GM23338 (cell line): ENCODE results near the gene CLASP2. TPM values are rescaled to one million over a fixed set of nuclear protein-coding genes. Genes with fewer than 3 reads are reported as not detected.

ENCODE experiments used
- ATAC-seq: fragments of 200-7000 bp; cut with Tn5 transposase; 3 replicates; pipeline ENCODE4 v1.9.1; 2020
- DNase-seq: peaks from one replicate; pipeline ENCODE4 v3.0.0-alpha.2; 2015; ENCODE audit warnings: low spot score
- H2AFZ ChIP-seq: fragments of 200-600 bp; sonication (generic); 2 replicates; pipeline ENCODE4 v1.8.0; 2016; ENCODE audit warnings: antibody characterized with exemption, mild to moderate bottlenecking, moderate library complexity
- H3F3A ChIP-seq: fragments of 200-600 bp; sonication (generic); replicated peaks from 2 replicates; pipeline ENCODE4 v1.8.0; 2017; ENCODE audit warnings: antibody characterized with exemption, mixed run types, low read depth
- H3K27ac ChIP-seq: fragments of 200-600 bp; sonication (generic); 2 replicates; pipeline ENCODE4 v1.6.1; 2016; ENCODE audit warnings: low read depth
- H3K27me3 ChIP-seq: fragments of 200-600 bp; sonication (generic); 2 replicates; pipeline ENCODE4 v1.8.0; 2016; ENCODE audit warnings: mild to moderate bottlenecking, mixed run types, moderate library complexity; ENCODE audit not compliant: insufficient read depth
- H3K36me3 ChIP-seq: fragments of 200-600 bp; sonication (generic); 2 replicates; pipeline ENCODE4 v1.8.0; 2016; ENCODE audit warnings: mild to moderate bottlenecking; ENCODE audit not compliant: insufficient read depth
- H3K4me1 ChIP-seq: fragments of 200-600 bp; sonication (generic); 2 replicates; pipeline ENCODE4 v1.8.0; 2016; ENCODE audit warnings: mild to moderate bottlenecking, moderate library complexity; ENCODE audit not compliant: insufficient read depth
- H3K4me2 ChIP-seq: fragments of 200-600 bp; sonication (generic); 2 replicates; pipeline ENCODE4 v1.7.1; 2017; ENCODE audit warnings: mixed run types
- H3K4me3 ChIP-seq: fragments of 200-600 bp; sonication (generic); 2 replicates; pipeline ENCODE4 v1.6.1; 2016; ENCODE audit warnings: mixed run types
- H3K79me2 ChIP-seq: fragments of 200-600 bp; sonication (generic); replicated peaks from 2 replicates; pipeline ENCODE4 v1.8.0; 2017; ENCODE audit warnings: mild to moderate bottlenecking; ENCODE audit not compliant: insufficient read depth
- H3K9me2 ChIP-seq: fragments of 200-600 bp; sonication (generic); 2 replicates; pipeline ENCODE4 v1.8.0; 2017; ENCODE audit not compliant: insufficient read depth
- H4K20me1 ChIP-seq: fragments of 200-600 bp; sonication (generic); replicated peaks from 2 replicates; pipeline ENCODE4 v1.8.0; 2017; ENCODE audit warnings: mild to moderate bottlenecking; ENCODE audit not compliant: insufficient read depth
- H3K27ac Mint-ChIP-seq: 2 replicates; pipeline ENCODE4 v1.8.0; 2020; ENCODE audit warnings: inconsistent platforms, mild to moderate bottlenecking, moderate library complexity, mixed read lengths
- H3K27me3 Mint-ChIP-seq: 3 replicates; pipeline ENCODE4 v1.8.0; 2022; ENCODE audit warnings: low read depth, mild to moderate bottlenecking, moderate library complexity, mixed read lengths, inconsistent platforms; ENCODE audit not compliant: insufficient read depth, poor library complexity
- H3K36me3 Mint-ChIP-seq: 3 replicates; pipeline ENCODE4 v1.8.0; 2021; ENCODE audit warnings: low read depth, mild to moderate bottlenecking, inconsistent platforms, moderate library complexity, mixed read lengths
- H3K4me1 Mint-ChIP-seq: 3 replicates; pipeline ENCODE4 v1.8.0; 2020; ENCODE audit warnings: mild to moderate bottlenecking, inconsistent platforms, mixed read lengths
- H3K4me3 Mint-ChIP-seq: 3 replicates; pipeline ENCODE4 v1.8.0; 2021; ENCODE audit warnings: moderate library complexity, mild to moderate bottlenecking, inconsistent platforms, mixed read lengths
- H3K9me3 Mint-ChIP-seq: 3 replicates; pipeline ENCODE4 v1.8.0; 2020; ENCODE audit warnings: moderate library complexity, mild to moderate bottlenecking, inconsistent platforms, mixed read lengths
- CREB1 ChIP-seq: fragments of 250-450 bp; sonication (Bioruptor Pico); IDR thresholded peaks from 2 replicates; pipeline ENCODE4 v1.5.0; 2020; ENCODE audit warnings: low read depth, mild to moderate bottlenecking, moderate library complexity
- CTCF ChIP-seq, 2 experiments: fragments of 200-600 bp in 1 of 2; sonication (generic) in 1 of 2; conservative IDR thresholded peaks; 2 replicates each; pipeline versions ENCODE4 v1.5.1 to v1.6.1; 2016 to 2017; ENCODE audit warnings: antibody characterized with exemption in 2 of 2, low read depth in 2 of 2, mild to moderate bottlenecking in 2 of 2, moderate library complexity in 1 of 2
- ETS1 ChIP-seq: IDR thresholded peaks from 2 replicates; pipeline ENCODE4 v1.6.1; 2016; ENCODE audit warnings: antibody characterized with exemption
- EZH2phosphoT487 ChIP-seq: fragments of 200-600 bp; sonication (generic); IDR thresholded peaks from one replicate; pipeline ENCODE4 v1.8.1; 2018; ENCODE audit warnings: antibody characterized with exemption; ENCODE audit not compliant: unreplicated experiment
- POLR2AphosphoS5 ChIP-seq: IDR thresholded peaks from 2 replicates; pipeline ENCODE4 v1.6.1; 2016; ENCODE audit warnings: antibody characterized with exemption, low read depth
- STAT1 ChIP-seq: IDR thresholded peaks from one replicate; pipeline ENCODE4 v1.6.1; 2016; ENCODE audit warnings: antibody characterized with exemption; ENCODE audit not compliant: unreplicated experiment
- ZNF114 ChIP-seq: fragments of 250-450 bp; sonication (Bioruptor Pico); IDR thresholded peaks from 2 replicates; pipeline ENCODE4 v1.5.0; 2020; ENCODE audit warnings: mild to moderate bottlenecking, moderate library complexity
- ZNF462 ChIP-seq: fragments of 250-450 bp; sonication (Bioruptor Pico); IDR thresholded peaks from 2 replicates; pipeline ENCODE4 v1.5.0; 2020; ENCODE audit warnings: mild to moderate bottlenecking, moderate library complexity
- polyA plus RNA-seq: library from polyadenylated mRNA; unstranded; fragments of >200 nt; fragmentation: Nextera tagmentation; extraction: Ambion mirVana; gene quantifications from 2 replicates; pipeline ENCODE4 v1.2.1, GENCODE V29; 2016
- total RNA-seq: library from RNA; depleted of rRNA; stranded (reverse); fragments of >200 nt; shearing (Covaris generic); gene quantifications from 2 replicates; pipeline ENCODE4 v1.2.3, GENCODE V29; 2014

CLASP2 gene
- total and polyA plus RNA-seq, 2 experiments from 2014 or later, result 12.8 to 74.6 TPM

- ATAC-seq, result no peak; the same call in 2 of the 3 replicates
- Histone ChIP-seq H3K4me2 (no peak overlapping the region), H3K4me3 (no peak overlapping the region), H4K20me1 (no peaks in the 10 kb centered on the region), H2AFZ (peak overlapping the region; percentile 70; the same call in 1 of the 2 replicates), H3K27me3 (no peaks in the 10 kb centered on the region), H3K27ac (no peak overlapping the region), H3K9me2 (0 out of 2 replicates have a peak, but pooled peaks cover 3% of the 10 kb centered on the region), H3K36me3 (no peaks in the 10 kb centered on the region), H3K79me2 (no peaks in the 10 kb centered on the region), H3K4me1 (0 out of 2 replicates have a peak, but pooled peaks cover 3% of the 10 kb centered on the region), H3F3A (no peaks in the 10 kb centered on the region)
- no peak overlapping the region for H3K4me3 Mint-ChIP-seq
- H3K27me3 Mint-ChIP-seq, result peaks cover 3% of the 10 kb centered on the region
- H3K9me3 Mint-ChIP-seq, result peaks cover 2% of the 10 kb centered on the region; the same call in 2 of the 3 replicates
- no peak overlapping the region for H3K27ac Mint-ChIP-seq
- DNase-seq, result peak; percentile 9
- TF ChIP-seq CTCF (conservative IDR thresholded peaks at IDR 0.05; ENCODE audit: low read depth in 2 of 2) (no peak), ETS1 (no peak)
- peaks cover 6% of the 10 kb centered on the region; the same call in 2 of the 3 replicates for H3K36me3 Mint-ChIP-seq
- H3K4me1 Mint-ChIP-seq, result peaks cover 6% of the 10 kb centered on the region; the same call in 2 of the 3 replicates
These were observed 229.8 kb downstream of the CLASP2 start for GRCh38 chr3:33488246-33488645.

- peaks cover 38% of the 10 kb centered on the region for H3K36me3 Mint-ChIP-seq
- H2AFZ ChIP-seq, result no peak overlapping the region
- no peaks in the 10 kb centered on the region for H3K27me3 Mint-ChIP-seq
- no peak for ATAC-seq
- peaks cover 38% of the 10 kb centered on the region for H3K9me3 Mint-ChIP-seq
- no peaks in the 10 kb centered on the region for H3K4me1 ChIP-seq
- no peaks in the 10 kb centered on the region for H4K20me1 ChIP-seq
- H3K4me2 ChIP-seq, result no peak overlapping the region
- no peaks in the 10 kb centered on the region for H3K27me3 ChIP-seq
- DNase-seq, result no peak
- H3K27ac Mint-ChIP-seq, result no peak overlapping the region
- H3K4me3 ChIP-seq, result no peak overlapping the region
- no peaks in the 10 kb centered on the region; the same call in none of the 2 replicates for H3K36me3 ChIP-seq
- no peaks in the 10 kb centered on the region for H3K4me1 Mint-ChIP-seq
- H3K9me2 ChIP-seq, result 0 out of 2 replicates have a peak, but pooled peaks cover 3% of the 10 kb centered on the region
- no peaks in the 10 kb centered on the region for H3K79me2 ChIP-seq
- no peak overlapping the region for H3K4me3 Mint-ChIP-seq
- no peak overlapping the region for H3K27ac ChIP-seq
- no peaks in the 10 kb centered on the region for H3F3A ChIP-seq
- no peak for TF ChIP-seq ETS1
- TF ChIP-seq EZH2phosphoT487, result no peak
- TF ChIP-seq ZNF114, result no peak
- no peak for TF ChIP-seq POLR2AphosphoS5
- TF ChIP-seq ZNF462, result no peak
- no peak for TF ChIP-seq CTCF (conservative IDR thresholded peaks at IDR 0.05; ENCODE audit: low read depth in 2 of 2)
- no peak for TF ChIP-seq CREB1 (CRISPR knock-in tag)
- no peak for TF ChIP-seq STAT1
These were observed 235.9 kb downstream of the CLASP2 start for GRCh38 chr3:33482111-33482521.
